ENCODE data around the gene FBXW4. TPM values are rescaled to one million over a fixed set of nuclear protein-coding genes. Genes with fewer than 3 reads are reported as not detected.

Gene FBXW4
- total RNA-seq, 1 experiment from 2014 or later: 15.7 TPM

GRCh38 chr10:101585841-101586240, 109.1 kb downstream of the FBXW4 start:
- H3K27ac Mint-ChIP-seq (ENCODE audit: unreplicated experiment): no peak overlapping the region
- H3K9me3 Mint-ChIP-seq (ENCODE audit: low read depth, unreplicated experiment): no peaks in the 10 kb centered on the region
- BruUV-seq (replicated peaks): no TSS peak
- H3K27me3 Mint-ChIP-seq (ENCODE audit: unreplicated experiment): no peaks in the 10 kb centered on the region
- peaks cover 33% of the 10 kb centered on the region for H3K36me3 Mint-ChIP-seq (ENCODE audit: insufficient read depth, unreplicated experiment)
- TF ChIP-seq CTCF (IDR thresholded peaks at IDR 0.05; ENCODE audit: unreplicated experiment): no peak
- DNase-seq: no peak
- H3K4me3 Mint-ChIP-seq (ENCODE audit: low read depth, unreplicated experiment): no peak overlapping the region
- CTCF ChIA-PET: no interaction called here
- no peaks in the 10 kb centered on the region for H3K4me1 Mint-ChIP-seq (ENCODE audit: low read depth, unreplicated experiment)
- intact Hi-C loops (cut with micrococcal nuclease; ENCODE audit: unreplicated experiment): no loop called here

- TF ChIP-seq CTCF (IDR thresholded peaks at IDR 0.05; ENCODE audit: unreplicated experiment): no peak
- Mint-ChIP-seq H3K27ac (ENCODE audit: unreplicated experiment) (no peak overlapping the region), H3K9me3 (ENCODE audit: low read depth, unreplicated experiment) (no peaks in the 10 kb centered on the region), H3K27me3 (ENCODE audit: unreplicated experiment) (no peaks in the 10 kb centered on the region), H3K4me3 (ENCODE audit: low read depth, unreplicated experiment) (no peak overlapping the region), H3K4me1 (ENCODE audit: low read depth, unreplicated experiment) (no peaks in the 10 kb centered on the region), H3K36me3 (ENCODE audit: insufficient read depth, unreplicated experiment) (peaks cover 12% of the 10 kb centered on the region)
- intact Hi-C loops (cut with micrococcal nuclease; ENCODE audit: unreplicated experiment): no loop called here
- DNase-seq: no peak
- CTCF ChIA-PET: no interaction called here
- no TSS peak for BruUV-seq (replicated peaks)
Observed at GRCh38 chr10:101580486-101581399, 114.2 kb downstream of the FBXW4 start.

DNA sequence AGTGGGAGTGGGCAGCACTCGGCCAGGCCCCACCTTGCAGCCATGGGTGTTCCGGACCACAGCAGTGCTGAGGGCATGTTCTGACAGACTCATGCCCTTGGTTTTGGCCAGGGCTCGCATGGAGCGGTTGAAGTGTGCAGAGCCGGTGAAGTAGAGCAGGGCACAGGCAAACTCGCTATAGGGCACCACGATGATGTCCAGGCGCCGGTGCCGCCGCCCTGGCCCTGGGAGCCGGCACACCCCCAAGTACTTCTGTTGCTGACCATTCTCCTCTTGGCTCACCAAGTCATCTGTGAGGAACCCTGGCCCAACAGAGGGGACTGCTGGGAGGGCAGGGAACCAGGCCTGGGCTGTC, 115.5 kb downstream of the FBXW4 start:
- Mint-ChIP-seq H3K4me1 (ENCODE audit: low read depth, unreplicated experiment) (no peaks in the 10 kb centered on the region), H3K4me3 (ENCODE audit: low read depth, unreplicated experiment) (no peak overlapping the region), H3K9me3 (ENCODE audit: low read depth, unreplicated experiment) (no peaks in the 10 kb centered on the region), H3K27ac (ENCODE audit: unreplicated experiment) (no peak overlapping the region), H3K27me3 (ENCODE audit: unreplicated experiment) (no peaks in the 10 kb centered on the region), H3K36me3 (ENCODE audit: insufficient read depth, unreplicated experiment) (peaks cover 6% of the 10 kb centered on the region)
- intact Hi-C loops (cut with micrococcal nuclease; ENCODE audit: unreplicated experiment): no loop called here
- BruUV-seq (replicated peaks): no TSS peak
- TF ChIP-seq CTCF (IDR thresholded peaks at IDR 0.05; ENCODE audit: unreplicated experiment): no peak
- DNase-seq: no peak
- CTCF ChIA-PET: interaction anchor here (0.9 kb wide), 1 partner anchor 9 kb away, joined by 3 read pairs; no protein-coding TSS in a partner anchor

- Mint-ChIP-seq H3K36me3 (ENCODE audit: insufficient read depth, unreplicated experiment) (peaks cover 4% of the 10 kb centered on the region), H3K4me3 (ENCODE audit: low read depth, unreplicated experiment) (no peak overlapping the region), H3K9me3 (ENCODE audit: low read depth, unreplicated experiment) (no peaks in the 10 kb centered on the region), H3K27me3 (ENCODE audit: unreplicated experiment) (no peaks in the 10 kb centered on the region), H3K4me1 (ENCODE audit: low read depth, unreplicated experiment) (no peaks in the 10 kb centered on the region), H3K27ac (ENCODE audit: unreplicated experiment) (no peak overlapping the region)
- BruUV-seq (replicated peaks): no TSS peak
- TF ChIP-seq CTCF (IDR thresholded peaks at IDR 0.05; ENCODE audit: unreplicated experiment): no peak
- intact Hi-C loops (cut with micrococcal nuclease; ENCODE audit: unreplicated experiment): no loop called here
- DNase-seq: no peak
- CTCF ChIA-PET: interaction anchor here (0.9 kb wide), 1 partner anchor 9 kb away, joined by 3 read pairs; no protein-coding TSS in a partner anchor
Observed at GRCh38 chr10:101578803-101579515, 116.0 kb downstream of the FBXW4 start.
